Measurements from ENCODE around the gene CHRNA5. TPM values are rescaled to one million over a fixed set of nuclear protein-coding genes. Genes with fewer than 3 reads are reported as not detected.

The CHRNA5 gene
- total and polyA plus RNA-seq, 2 experiments from 2014 or later = 0.24 to 1.3 TPM

- H3K9ac ChIP-seq = no peak overlapping the region
- TF ChIP-seq EZH2phosphoT487 (IDR thresholded peaks at IDR 0.05; ENCODE audit: insufficient read depth, low read depth) (no peak), EZH2 (IDR thresholded peaks at IDR 0.05; ENCODE audit: insufficient read depth, poor library complexity, severe bottlenecking) (no peak)
- no peak overlapping the region for H3K4me3 ChIP-seq
- no peaks in the 10 kb centered on the region for H3K9me2 ChIP-seq (ENCODE audit: insufficient read depth)
- no peaks in the 10 kb centered on the region for H3K4me1 ChIP-seq (ENCODE audit: insufficient read depth)
- H3K36me3 ChIP-seq (ENCODE audit: low read depth) = no peaks in the 10 kb centered on the region
- H3K9me3 ChIP-seq (ENCODE audit: low read depth) = no peaks in the 10 kb centered on the region
- no peaks in the 10 kb centered on the region for H3K79me2 ChIP-seq (ENCODE audit: insufficient read depth)
- H3F3A ChIP-seq (ENCODE audit: insufficient read depth) = no peaks in the 10 kb centered on the region
- WGBS, 2 experiments (ENCODE audit: low coverage in 1 of 2, low lambda C conversion rate in 2 of 2, missing lambda C conversion rate in 2 of 2) = 88 to 95% methylated on average over 4 of the region's 4 CpGs
- peaks cover 13% of the 10 kb centered on the region; the same call in 1 of the 2 replicates for H3K27me3 ChIP-seq (replicated peaks; ENCODE audit: insufficient read depth)
- no peak overlapping the region for H3K27ac ChIP-seq
- no peak overlapping the region for H3K4me2 ChIP-seq (ENCODE audit: unreplicated experiment)
- no peak for DNase-seq
- H2AFZ ChIP-seq = no peak overlapping the region
- in situ Hi-C loops (cut with MboI) = no loop called here
- H4K20me1 ChIP-seq (ENCODE audit: insufficient read depth) = no peaks in the 10 kb centered on the region
Observed at GRCh38 chr15:78567531-78567930, 2.2 kb downstream of the CHRNA5 start.

- Histone ChIP-seq H3K27ac (no peak overlapping the region), H3K9me2 (ENCODE audit: insufficient read depth) (no peaks in the 10 kb centered on the region), H2AFZ (no peak overlapping the region), H3K4me1 (ENCODE audit: insufficient read depth) (no peaks in the 10 kb centered on the region), H3K9ac (no peak overlapping the region), H3F3A (ENCODE audit: insufficient read depth) (no peaks in the 10 kb centered on the region), H3K4me3 (no peak overlapping the region), H3K9me3 (ENCODE audit: low read depth) (no peaks in the 10 kb centered on the region), H3K36me3 (ENCODE audit: low read depth) (no peaks in the 10 kb centered on the region), H3K4me2 (ENCODE audit: unreplicated experiment) (no peak overlapping the region), H4K20me1 (ENCODE audit: insufficient read depth) (no peaks in the 10 kb centered on the region), H3K79me2 (ENCODE audit: insufficient read depth) (no peaks in the 10 kb centered on the region), H3K27me3 (replicated peaks; ENCODE audit: insufficient read depth) (peaks cover 13% of the 10 kb centered on the region; the same call in 1 of the 2 replicates)
- in situ Hi-C loops (cut with MboI) = no loop called here
- no peak for TF ChIP-seq EZH2phosphoT487 (IDR thresholded peaks at IDR 0.05; ENCODE audit: insufficient read depth, low read depth)
- no peak for DNase-seq
- WGBS, 2 experiments (ENCODE audit: low coverage in 1 of 2, low lambda C conversion rate in 2 of 2, missing lambda C conversion rate in 2 of 2) = 18 to 25% methylated on average over 2 of the region's 2 CpGs
Observed at GRCh38 chr15:78570710-78571109, 5.4 kb downstream of the CHRNA5 start.

GRCh38 chr15:78571382-78571781 is 6.1 kb downstream of the CHRNA5 start:
- WGBS, 2 experiments (ENCODE audit: low coverage in 1 of 2, low lambda C conversion rate in 2 of 2, missing lambda C conversion rate in 2 of 2) = 83% methylated on average over 4 of the region's 4 CpGs
- no peak overlapping the region for H3K4me3 ChIP-seq
- TF ChIP-seq EZH2phosphoT487 (IDR thresholded peaks at IDR 0.05; ENCODE audit: insufficient read depth, low read depth) (no peak), EZH2 (IDR thresholded peaks at IDR 0.05; ENCODE audit: insufficient read depth, poor library complexity, severe bottlenecking) (no peak)

GRCh38 chr15:78573416-78573815 is 8.1 kb downstream of the CHRNA5 start:
- WGBS, 2 experiments (ENCODE audit: low coverage in 1 of 2, low lambda C conversion rate in 2 of 2, missing lambda C conversion rate in 2 of 2) = 47 to 52% methylated on average over 4 of the region's 4 CpGs
- in situ Hi-C loops (cut with MboI) = no loop called here

More at GRCh38 chr15:78571382-78571781, 6.1 kb downstream of the CHRNA5 start:
- Histone ChIP-seq H3K79me2 (ENCODE audit: insufficient read depth) (no peaks in the 10 kb centered on the region), H3K9me2 (ENCODE audit: insufficient read depth) (no peaks in the 10 kb centered on the region), H3K27ac (no peak overlapping the region), H3K9ac (no peak overlapping the region), H2AFZ (no peak overlapping the region), H3K36me3 (ENCODE audit: low read depth) (no peaks in the 10 kb centered on the region), H3K27me3 (replicated peaks; ENCODE audit: insufficient read depth) (peaks cover 9% of the 10 kb centered on the region; the same call in 1 of the 2 replicates), H4K20me1 (ENCODE audit: insufficient read depth) (no peaks in the 10 kb centered on the region), H3K9me3 (ENCODE audit: low read depth) (no peaks in the 10 kb centered on the region), H3K4me1 (ENCODE audit: insufficient read depth) (no peaks in the 10 kb centered on the region), H3K4me2 (ENCODE audit: unreplicated experiment) (no peak overlapping the region), H3F3A (ENCODE audit: insufficient read depth) (no peaks in the 10 kb centered on the region)
- DNase-seq = no peak
- in situ Hi-C loops (cut with MboI) = no loop called here

GRCh38 chr15:78574944-78575343 is 9.6 kb downstream of the CHRNA5 start:
- H3K79me2 ChIP-seq (ENCODE audit: insufficient read depth) = no peaks in the 10 kb centered on the region
- 81 to 100% methylated on average over 1 of the region's 1 CpG for WGBS, 2 experiments (ENCODE audit: low coverage in 1 of 2, low lambda C conversion rate in 2 of 2, missing lambda C conversion rate in 2 of 2)

More at GRCh38 chr15:78573416-78573815, 8.1 kb downstream of the CHRNA5 start:
- DNase-seq = no peak
- Histone ChIP-seq H3F3A (ENCODE audit: insufficient read depth) (no peaks in the 10 kb centered on the region), H3K36me3 (ENCODE audit: low read depth) (no peaks in the 10 kb centered on the region), H3K27ac (no peak overlapping the region), H3K9me3 (ENCODE audit: low read depth) (no peaks in the 10 kb centered on the region), H3K4me3 (no peak overlapping the region), H3K79me2 (ENCODE audit: insufficient read depth) (no peaks in the 10 kb centered on the region), H4K20me1 (ENCODE audit: insufficient read depth) (no peaks in the 10 kb centered on the region), H3K27me3 (replicated peaks; ENCODE audit: insufficient read depth) (no peaks in the 10 kb centered on the region), H3K4me2 (ENCODE audit: unreplicated experiment) (no peak overlapping the region), H3K9me2 (ENCODE audit: insufficient read depth) (no peaks in the 10 kb centered on the region), H3K4me1 (ENCODE audit: insufficient read depth) (no peaks in the 10 kb centered on the region), H2AFZ (no peak overlapping the region), H3K9ac (no peak overlapping the region)
- no peak for TF ChIP-seq EZH2 (IDR thresholded peaks at IDR 0.05; ENCODE audit: insufficient read depth, poor library complexity, severe bottlenecking)
- TF ChIP-seq EZH2phosphoT487 (IDR thresholded peaks at IDR 0.05; ENCODE audit: insufficient read depth, low read depth) = no peak

More at GRCh38 chr15:78574944-78575343, 9.6 kb downstream of the CHRNA5 start:
- H3K9me3 ChIP-seq (ENCODE audit: low read depth) = no peaks in the 10 kb centered on the region
- H3K9ac ChIP-seq = no peak overlapping the region
- H3K9me2 ChIP-seq (ENCODE audit: insufficient read depth) = no peaks in the 10 kb centered on the region
- no peaks in the 10 kb centered on the region for H3K36me3 ChIP-seq (ENCODE audit: low read depth)
- no peak overlapping the region for H3K27ac ChIP-seq
- no peak overlapping the region for H3K4me2 ChIP-seq (ENCODE audit: unreplicated experiment)
- no peak overlapping the region for H2AFZ ChIP-seq
- no peaks in the 10 kb centered on the region for H3K4me1 ChIP-seq (ENCODE audit: insufficient read depth)
- no peaks in the 10 kb centered on the region for H4K20me1 ChIP-seq (ENCODE audit: insufficient read depth)
- H3K27me3 ChIP-seq (replicated peaks; ENCODE audit: insufficient read depth) = no peaks in the 10 kb centered on the region
- in situ Hi-C loops (cut with MboI) = no loop called here
- no peak overlapping the region for H3K4me3 ChIP-seq
- no peaks in the 10 kb centered on the region for H3F3A ChIP-seq (ENCODE audit: insufficient read depth)
- no peak for TF ChIP-seq EZH2phosphoT487 (IDR thresholded peaks at IDR 0.05; ENCODE audit: insufficient read depth, low read depth)
- no peak for TF ChIP-seq EZH2 (IDR thresholded peaks at IDR 0.05; ENCODE audit: insufficient read depth, poor library complexity, severe bottlenecking)
- DNase-seq = no peak
